Neural progenitor cell (in vitro differentiated cells): Measurements from ENCODE around the gene MBP. TPM values are rescaled to one million over a fixed set of nuclear protein-coding genes. Genes with fewer than 3 reads are reported as not detected.

Experiments used
- DNase-seq: peaks from one replicate; pipeline ENCODE4 v3.0.0-alpha.2; 2016; ENCODE audit warnings: low spot score
- H2AFZ ChIP-seq: fragments of 200-600 bp; sonication (generic); replicated peaks from 2 replicates; pipeline ENCODE4 v1.6.1; 2016; ENCODE audit warnings: antibody characterized with exemption
- H3F3A ChIP-seq: fragments of 200-600 bp; sonication (generic); 2 replicates; pipeline ENCODE4 v1.6.1; 2016; ENCODE audit warnings: antibody characterized with exemption, low read depth
- H3K27ac ChIP-seq: fragments of 200-600 bp; sonication (generic); 2 replicates; pipeline ENCODE4 v1.5.1; 2016; ENCODE audit warnings: mild to moderate bottlenecking
- H3K27me3 ChIP-seq: fragments of 200-600 bp; sonication (generic); 2 replicates; pipeline ENCODE4 v1.6.1; 2016; ENCODE audit warnings: mild to moderate bottlenecking, moderate library complexity
- H3K36me3 ChIP-seq: fragments of 200-600 bp; sonication (generic); 2 replicates; pipeline ENCODE4 v1.5.1; 2016
- H3K4me1 ChIP-seq: fragments of 200-600 bp; sonication (generic); 2 replicates; pipeline ENCODE4 v1.6.1; 2016; ENCODE audit warnings: mixed run types
- H3K4me2 ChIP-seq: fragments of 200-600 bp; sonication (generic); 2 replicates; pipeline ENCODE4 v1.6.1; 2016
- H3K4me3 ChIP-seq: fragments of 200-600 bp; sonication (generic); 2 replicates; pipeline ENCODE4 v1.5.1; 2016
- H3K79me2 ChIP-seq: fragments of 200-600 bp; sonication (generic); 2 replicates; pipeline ENCODE4 v1.6.1; 2016; ENCODE audit warnings: low read depth
- H3K9ac ChIP-seq: fragments of 200-600 bp; sonication (generic); 2 replicates; pipeline ENCODE4 v1.6.1; 2016
- H3K9me3 ChIP-seq: fragments of 200-600 bp; sonication (generic); 2 replicates; pipeline ENCODE4 v1.5.1; 2016; ENCODE audit warnings: low read depth
- H4K20me1 ChIP-seq: fragments of 200-600 bp; sonication (generic); 2 replicates; pipeline ENCODE4 v1.6.1; 2016; ENCODE audit warnings: low read depth
- H3K27ac Mint-ChIP-seq: 3 replicates; pipeline ENCODE4 v1.8.0; 2021; ENCODE audit warnings: mixed read lengths
- H3K27me3 Mint-ChIP-seq: 2 replicates; pipeline ENCODE4 v1.8.0; 2022; ENCODE audit warnings: low read depth, mild to moderate bottlenecking, inconsistent platforms, moderate library complexity, mixed read lengths; ENCODE audit not compliant: insufficient read depth
- H3K36me3 Mint-ChIP-seq: 3 replicates; pipeline ENCODE4 v1.8.0; 2021; ENCODE audit warnings: mixed read lengths
- H3K4me1 Mint-ChIP-seq: 3 replicates; pipeline ENCODE4 v1.8.0; 2021; ENCODE audit warnings: mixed read lengths
- H3K4me3 Mint-ChIP-seq: 3 replicates; pipeline ENCODE4 v1.8.0; 2021; ENCODE audit warnings: mild to moderate bottlenecking, moderate library complexity, mixed read lengths
- H3K9me3 Mint-ChIP-seq: 3 replicates; pipeline ENCODE4 v1.8.0; 2020; ENCODE audit warnings: mixed read lengths
- CTCF ChIP-seq: fragments of 200-600 bp; sonication (generic); IDR thresholded peaks from 2 replicates; pipeline ENCODE4 v1.5.1; 2017; ENCODE audit warnings: antibody characterized with exemption, mild to moderate bottlenecking
- EZH2 ChIP-seq: fragments of 200-600 bp; sonication (generic); IDR thresholded peaks from 2 replicates; pipeline ENCODE4 v1.6.1; 2017; ENCODE audit warnings: antibody characterized with exemption, mild to moderate bottlenecking, moderate library complexity
- EZH2phosphoT487 ChIP-seq: fragments of 200-600 bp; sonication (generic); IDR thresholded peaks from 2 replicates; pipeline ENCODE4 v1.6.1; 2017; ENCODE audit warnings: antibody characterized with exemption
- total RNA-seq: library from RNA; depleted of rRNA; stranded (reverse); fragments of >200 nt; gene quantifications from 2 replicates; pipeline ENCODE4 v1.2.3, GENCODE V29; 2015; ENCODE audit warnings: low replicate concordance

MBP gene
- total RNA-seq, 1 donor from 2014 or later: 0.64 TPM

- H2AFZ ChIP-seq: no peak overlapping the region
- no peak overlapping the region for H3K27ac Mint-ChIP-seq
- no peaks in the 10 kb centered on the region for H3K36me3 Mint-ChIP-seq
- peaks cover 4% of the 10 kb centered on the region for H3F3A ChIP-seq
- no peaks in the 10 kb centered on the region for H4K20me1 ChIP-seq
- no peak overlapping the region for H3K9ac ChIP-seq
- H3K4me2 ChIP-seq: no peak overlapping the region
- no peaks in the 10 kb centered on the region for H3K79me2 ChIP-seq
- H3K27ac ChIP-seq: no peak overlapping the region
- no peaks in the 10 kb centered on the region for H3K27me3 ChIP-seq
- H3K4me3 ChIP-seq: no peak overlapping the region
- H3K4me3 Mint-ChIP-seq: no peak overlapping the region
- peaks cover 7% of the 10 kb centered on the region for H3K27me3 Mint-ChIP-seq
- H3K36me3 ChIP-seq: no peaks in the 10 kb centered on the region
- H3K4me1 Mint-ChIP-seq: peaks cover 29% of the 10 kb centered on the region
- TF ChIP-seq EZH2 (no peak), CTCF (no peak), EZH2phosphoT487 (no peak)
- DNase-seq: no peak
- no peaks in the 10 kb centered on the region for H3K9me3 ChIP-seq
- H3K9me3 Mint-ChIP-seq: no peaks in the 10 kb centered on the region
- peaks cover 11% of the 10 kb centered on the region for H3K4me1 ChIP-seq
Observed at GRCh38 chr18:77107292-77107691, 25.3 kb downstream of the MBP start.

GRCh38 chr18:77106331-77106730 is 26.3 kb downstream of the MBP start:
- Mint-ChIP-seq H3K27ac (no peak overlapping the region), H3K4me3 (no peak overlapping the region), H3K9me3 (no peaks in the 10 kb centered on the region), H3K27me3 (peaks cover 2% of the 10 kb centered on the region), H3K36me3 (no peaks in the 10 kb centered on the region), H3K4me1 (peaks cover 35% of the 10 kb centered on the region)
- no peak overlapping the region for H3K4me3 ChIP-seq
- H3K27me3 ChIP-seq: no peaks in the 10 kb centered on the region
- peaks cover 4% of the 10 kb centered on the region for H3F3A ChIP-seq
- DNase-seq: no peak
- H2AFZ ChIP-seq: no peak overlapping the region
- no peak overlapping the region for H3K9ac ChIP-seq
- no peak overlapping the region for H3K4me2 ChIP-seq
- H4K20me1 ChIP-seq: no peaks in the 10 kb centered on the region
- no peaks in the 10 kb centered on the region for H3K36me3 ChIP-seq
- H3K27ac ChIP-seq: no peak overlapping the region
- no peaks in the 10 kb centered on the region for H3K79me2 ChIP-seq
- H3K9me3 ChIP-seq: no peaks in the 10 kb centered on the region
- H3K4me1 ChIP-seq: peaks cover 11% of the 10 kb centered on the region
- TF ChIP-seq EZH2 (no peak), CTCF (no peak), EZH2phosphoT487 (no peak)

GRCh38 chr18:77105680-77106079 is 26.9 kb downstream of the MBP start:
- H4K20me1 ChIP-seq: no peaks in the 10 kb centered on the region
- TF ChIP-seq EZH2 (no peak), CTCF (no peak), EZH2phosphoT487 (no peak)
- no peaks in the 10 kb centered on the region for H3K36me3 Mint-ChIP-seq
- H3K27ac ChIP-seq: no peak overlapping the region
- peaks cover 2% of the 10 kb centered on the region for H3K27me3 Mint-ChIP-seq
- no peak for DNase-seq
- no peaks in the 10 kb centered on the region for H3K79me2 ChIP-seq
- H3K27me3 ChIP-seq: no peaks in the 10 kb centered on the region
- H3K4me1 Mint-ChIP-seq: peaks cover 39% of the 10 kb centered on the region
- no peak overlapping the region for H3K4me3 ChIP-seq
- H3K9me3 ChIP-seq: no peaks in the 10 kb centered on the region
- no peak overlapping the region for H3K4me3 Mint-ChIP-seq
- no peaks in the 10 kb centered on the region for H3K9me3 Mint-ChIP-seq
- no peak overlapping the region for H3K27ac Mint-ChIP-seq
- H3K4me1 ChIP-seq: peaks cover 11% of the 10 kb centered on the region
- no peak overlapping the region for H3K9ac ChIP-seq
- H3K4me2 ChIP-seq: no peak overlapping the region
- H3F3A ChIP-seq: peaks cover 4% of the 10 kb centered on the region
- no peak overlapping the region for H2AFZ ChIP-seq
- H3K36me3 ChIP-seq: no peaks in the 10 kb centered on the region
